ENCODE measurements around the gene COPRS.

- TF ChIP-seq MAX (IDR thresholded peaks at IDR 0.05; ENCODE audit: low read depth) (no peak), CTCF (IDR thresholded peaks at IDR 0.05) (no peak), USF2 (IDR thresholded peaks at IDR 0.05; ENCODE audit: borderline replicate concordance, low read depth, low read length) (no peak), RAD21 (IDR thresholded peaks at IDR 0.05; ENCODE audit: low read length) (no peak), POLR2AphosphoS5 (IDR thresholded peaks at IDR 0.05; ENCODE audit: low read depth, low read length) (no peak), SMC3 (IDR thresholded peaks at IDR 0.05; ENCODE audit: low read depth, low read length) (no peak), EZH2phosphoT487 (IDR thresholded peaks at IDR 0.05; ENCODE audit: borderline replicate concordance, low read depth) (no peak), YY1 (IDR thresholded peaks at IDR 0.05; ENCODE audit: low read depth) (no peak), EP300 (IDR thresholded peaks at IDR 0.05; ENCODE audit: borderline replicate concordance in 1 of 2, low read depth in 1 of 2, low read length in 1 of 2) (no peak), TAF1 (IDR thresholded peaks at IDR 0.05; ENCODE audit: borderline replicate concordance, low read depth, low read length) (no peak), MXI1 (IDR thresholded peaks at IDR 0.05; ENCODE audit: low read depth, low read length) (no peak), NRF1 (IDR thresholded peaks at IDR 0.05; ENCODE audit: low read depth, low read length) (no peak), GATA2 (CRISPR knock-in tag; IDR thresholded peaks at IDR 0.05) (no peak)
- TF ChIP-seq, protein P1, sequence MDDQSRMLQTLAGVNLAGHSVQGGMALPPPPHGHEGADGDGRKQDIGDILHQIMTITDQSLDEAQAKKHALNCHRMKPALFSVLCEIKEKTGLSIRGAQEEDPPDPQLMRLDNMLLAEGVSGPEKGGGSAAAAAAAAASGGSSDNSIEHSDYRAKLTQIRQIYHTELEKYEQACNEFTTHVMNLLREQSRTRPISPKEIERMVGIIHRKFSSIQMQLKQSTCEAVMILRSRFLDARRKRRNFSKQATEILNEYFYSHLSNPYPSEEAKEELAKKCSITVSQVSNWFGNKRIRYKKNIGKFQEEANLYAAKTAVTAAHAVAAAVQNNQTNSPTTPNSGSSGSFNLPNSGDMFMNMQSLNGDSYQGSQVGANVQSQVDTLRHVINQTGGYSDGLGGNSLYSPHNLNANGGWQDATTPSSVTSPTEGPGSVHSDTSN (IDR thresholded peaks at IDR 0.05) = no peak
Measured at GRCh38 chr17:31811101-31811500, 47.9 kb downstream of the COPRS start.
